Adrenal gland (tissue), 5 donors: ENCODE results near the gene ZBTB7C.

Experiments used
- CTCF ChIP-seq, 6 experiments: fragments of 450-650 bp in 4 of 6; fragments of 200-600 bp in 2 of 6; sonication (generic) in 1 of 6; IDR thresholded peaks; 1 replicate in 5 of 6; 2 replicates in 1 of 6; pipeline versions ENCODE4 v1.5.1 to v1.8.0; 2016 to 2021; ENCODE audit warnings: antibody characterized with exemption in 6 of 6, mild to moderate bottlenecking in 2 of 6, moderate library complexity in 1 of 6
- POLR2A ChIP-seq, 2 donors: fragments of 450-650 bp; IDR thresholded peaks; one replicate each; pipeline ENCODE4 v1.6.1; 2017; ENCODE audit warnings: antibody characterized with exemption in 2 of 2, mild to moderate bottlenecking in 2 of 2, moderate library complexity in 1 of 2
- donor health status: DM: no; HTN: no; CAD: no.

DNA sequence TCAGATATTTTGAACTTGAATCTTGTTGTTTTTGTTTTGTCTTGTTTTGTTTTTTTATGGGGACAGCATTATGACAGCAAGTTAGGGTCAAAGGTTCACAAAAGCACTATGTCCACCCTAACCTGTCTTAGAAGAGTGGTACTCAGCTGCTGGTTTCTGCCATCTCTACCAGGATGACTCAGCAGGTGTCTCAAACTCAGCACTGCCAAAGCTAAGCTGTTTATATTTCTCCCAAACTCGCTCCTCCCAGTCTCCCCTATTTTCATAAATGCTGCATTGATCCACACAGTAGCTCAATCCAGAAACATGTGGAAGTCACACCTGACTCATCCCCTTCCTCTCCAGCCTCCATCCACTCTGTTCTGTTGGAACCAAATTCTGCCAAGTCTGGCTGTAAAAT lies 134.9 kb downstream of the ZBTB7C start:
- TF ChIP-seq POLR2A (IDR thresholded peaks at IDR 0.05) = no peak
- TF ChIP-seq CTCF (IDR thresholded peaks at IDR 0.05) = no peak
